H1 (cell line): ENCODE measurements around the gene TMTC4. TPM values are rescaled to one million over a fixed set of nuclear protein-coding genes. Genes with fewer than 3 reads are reported as not detected.

Source experiments
- CTCF ChIA-PET: fragments of 300-600 bp; sonication (Branson Sonifier 250); formaldehyde crosslinking; loops from one replicate; lab custom pipeline; 2021; ENCODE audit not compliant: partially characterized antibody; lab: Charles Lee
- POLR2A ChIA-PET: fragments of 300-600 bp; sonication (Branson Sonifier 250); formaldehyde crosslinking; loops from one replicate; lab custom pipeline; 2021; ENCODE audit warnings: inconsistent platforms; ENCODE audit not compliant: partially characterized antibody; lab: Charles Lee
- DNase-seq, 2 experiments: peaks; one replicate each; pipeline versions ENCODE4 v3.0.0 to v3.0.0-alpha.2; 2010 to 2022; ENCODE audit warnings: low spot score in 2 of 2, low read depth in 1 of 2, mixed read lengths in 1 of 2
- FAIRE-seq: peaks from 2 replicates; lab custom pipeline; 2011; peaks lifted over from hg19 to GRCh38; lab: Jason Lieb, UNC
- H2AFZ ChIP-seq: 2 replicates; pipeline ENCODE4 v1.8.1; 2012; ENCODE audit warnings: low read length, inconsistent platforms
- H2AK5ac ChIP-seq: 2 replicates; pipeline ENCODE4 v1.6.1; 2013; ENCODE audit warnings: low read depth, low read length
- H2BK120ac ChIP-seq: replicated peaks from 2 replicates; pipeline ENCODE3; 2013; ENCODE audit warnings: low read depth, low read length, inconsistent platforms
- H2BK12ac ChIP-seq: 2 replicates; pipeline ENCODE4 v1.6.1; 2013; ENCODE audit warnings: low read depth, low read length
- H2BK15ac ChIP-seq: 2 replicates; pipeline ENCODE4 v1.6.1; 2013; ENCODE audit warnings: low read length
- H2BK20ac ChIP-seq: 2 replicates; pipeline ENCODE4 v1.6.1; 2013; ENCODE audit warnings: low read length
- H2BK5ac ChIP-seq: 2 replicates; pipeline ENCODE4 v1.6.1; 2013; ENCODE audit warnings: low read depth, low read length
- H3K14ac ChIP-seq: 2 replicates; pipeline ENCODE4 v1.6.1; 2013; ENCODE audit warnings: inconsistent platforms; ENCODE audit not compliant: insufficient read length
- H3K18ac ChIP-seq: 2 replicates; pipeline ENCODE4 v1.6.1; 2013; ENCODE audit warnings: low read length; ENCODE audit errors: extremely low read depth
- H3K23ac ChIP-seq: 2 replicates; pipeline ENCODE4 v1.6.1; 2013; ENCODE audit warnings: inconsistent platforms; ENCODE audit not compliant: insufficient read length
- H3K23me2 ChIP-seq: 2 replicates; pipeline ENCODE4 v1.6.1; 2013; ENCODE audit warnings: low read depth, low read length
- H3K27ac ChIP-seq: 2 replicates; pipeline ENCODE4 v1.6.1; 2011; ENCODE audit warnings: low read depth, low read length, inconsistent platforms
- H3K27me3 ChIP-seq, 4 experiments: replicated peaks in 1 of 4; 1 replicate in 1 of 4; 2 replicates in 3 of 4; pipeline versions ENCODE4 v1.6.1 to v1.8.1; 2011 to 2013; ENCODE audit warnings: low read length in 3 of 4, mild to moderate bottlenecking in 3 of 4, inconsistent platforms in 2 of 4, mixed read lengths in 2 of 4, moderate library complexity in 1 of 4; ENCODE audit not compliant: control insufficient read depth in 3 of 4, insufficient read depth in 3 of 4; ENCODE audit errors: extremely low read depth in 1 of 4
- H3K36me3 ChIP-seq, 4 experiments: 2 replicates each; pipeline versions ENCODE4 v1.6.1 to v1.8.1; 2011 to 2013; ENCODE audit warnings: mild to moderate bottlenecking in 4 of 4, low read length in 3 of 4, moderate library complexity in 2 of 4, control low read depth in 1 of 4, inconsistent platforms in 1 of 4; ENCODE audit not compliant: insufficient read depth in 4 of 4, control insufficient read depth in 2 of 4
- H3K4ac ChIP-seq: replicated peaks from 2 replicates; pipeline ENCODE3; 2013; ENCODE audit warnings: low read length, low read depth, mixed read lengths, inconsistent platforms; ENCODE audit not compliant: insufficient read length
- H3K4me1 ChIP-seq, 4 experiments: replicated peaks in 1 of 4; 1 replicate in 1 of 4; 2 replicates in 3 of 4; pipeline versions ENCODE4 v1.6.1 to v1.8.1; 2011 to 2013; ENCODE audit warnings: low read length in 3 of 4, inconsistent platforms in 2 of 4, mixed read lengths in 1 of 4; ENCODE audit not compliant: insufficient read depth in 4 of 4, control insufficient read depth in 3 of 4
- H3K4me2 ChIP-seq, 2 experiments: 2 replicates each; pipeline versions ENCODE4 v1.6.1 to v1.8.1; 2011 to 2013; ENCODE audit warnings: low read depth in 2 of 2, low read length in 2 of 2, control low read depth in 1 of 2, inconsistent platforms in 1 of 2, mild to moderate bottlenecking in 1 of 2; ENCODE audit not compliant: insufficient read depth in 1 of 2
- H3K4me3 ChIP-seq, 4 experiments: fragments of 200-600, 300-600 bp in 1 of 4; sonication (generic), shearing (Covaris generic), sonication (Bioruptor Twin) in 1 of 4; 2 replicates each; pipeline versions ENCODE4 v1.5.1 to v1.8.1; 2011 to 2016; ENCODE audit warnings: low read length in 4 of 4, low read depth in 3 of 4, control low read depth in 2 of 4, inconsistent platforms in 2 of 4, mild to moderate bottlenecking in 2 of 4, mixed read lengths in 1 of 4, moderate library complexity in 1 of 4; ENCODE audit not compliant: insufficient read depth in 2 of 4; ENCODE audit errors: extremely low read depth in 1 of 4
- H3K56ac ChIP-seq: replicated peaks from 2 replicates; pipeline ENCODE3; 2013; ENCODE audit warnings: low read depth, mild to moderate bottlenecking, mixed read lengths, low read length, inconsistent platforms; ENCODE audit not compliant: insufficient read length
- H3K79me1 ChIP-seq: 2 replicates; pipeline ENCODE4 v1.6.1; 2013; ENCODE audit warnings: low read depth, low read length, control low read depth
- H3K79me2 ChIP-seq, 2 experiments: 2 replicates each; pipeline versions ENCODE4 v1.6.1 to v1.8.1; 2012 to 2013; ENCODE audit warnings: low read length in 2 of 2, mild to moderate bottlenecking in 2 of 2, inconsistent platforms in 1 of 2; ENCODE audit not compliant: insufficient read depth in 2 of 2, control insufficient read depth in 1 of 2
- H3K9ac ChIP-seq, 4 experiments: replicated peaks in 1 of 4; 1 replicate in 1 of 4; 2 replicates in 3 of 4; pipeline versions ENCODE4 v1.6.1 to v1.8.1; 2011 to 2013; ENCODE audit warnings: low read depth in 3 of 4, low read length in 3 of 4, control low read depth in 2 of 4, mild to moderate bottlenecking in 2 of 4, moderate library complexity in 2 of 4, inconsistent platforms in 1 of 4; ENCODE audit errors: extremely low read depth in 1 of 4
- H3K9me3 ChIP-seq, 2 experiments: 2 replicates each; pipeline versions ENCODE4 v1.6.1 to v1.8.1; 2012 to 2013; ENCODE audit warnings: mild to moderate bottlenecking in 2 of 2, moderate library complexity in 2 of 2, control low read depth in 1 of 2, inconsistent platforms in 1 of 2, low read depth in 1 of 2, low read length in 1 of 2, mixed read lengths in 1 of 2; ENCODE audit not compliant: insufficient read depth in 2 of 2
- H4K20me1 ChIP-seq, 2 experiments: replicated peaks in 1 of 2; 2 replicates each; pipeline versions ENCODE3 to v1.8.1; 2011 to 2013; ENCODE audit warnings: inconsistent platforms in 2 of 2, low read length in 2 of 2, mild to moderate bottlenecking in 1 of 2; ENCODE audit not compliant: insufficient read depth in 2 of 2, control insufficient read depth in 1 of 2
- H4K5ac ChIP-seq: 2 replicates; pipeline ENCODE4 v1.6.1; 2013; ENCODE audit warnings: low read length, low read depth, mixed read lengths, inconsistent platforms; ENCODE audit not compliant: insufficient read length
- H4K8ac ChIP-seq: 2 replicates; pipeline ENCODE4 v1.8.0; 2013; ENCODE audit warnings: mild to moderate bottlenecking, moderate library complexity, low read length, inconsistent platforms; ENCODE audit not compliant: insufficient read depth; ENCODE audit errors: extremely low read depth
- H4K91ac ChIP-seq: replicated peaks from 2 replicates; pipeline ENCODE3; 2013; ENCODE audit warnings: low read length, mixed read lengths, inconsistent platforms; ENCODE audit not compliant: insufficient read length
- E2F6 ChIP-seq: IDR thresholded peaks from 2 replicates; pipeline ENCODE4 v1.6.1; 2012; ENCODE audit warnings: inconsistent platforms
- JUN ChIP-seq: IDR thresholded peaks from 2 replicates; pipeline ENCODE4 v1.6.1; 2011; ENCODE audit warnings: low read depth, mild to moderate bottlenecking, improper control_type of control experiment, low read length
- JUND ChIP-seq: IDR thresholded peaks from 2 replicates; pipeline ENCODE4 v1.6.1; 2011; ENCODE audit warnings: mild to moderate bottlenecking, improper control_type of control experiment, low read length
- RFX5 ChIP-seq: IDR thresholded peaks from 2 replicates; pipeline ENCODE4 v1.6.1; 2011; ENCODE audit warnings: low read depth, low read length, improper control_type of control experiment, borderline replicate concordance
- SAP30 ChIP-seq: fragments of 300-600 bp; sonication (generic); IDR thresholded peaks from 2 replicates; pipeline ENCODE4 v1.7.1; 2012; ENCODE audit warnings: low read length, moderate library complexity, mild to moderate bottlenecking, inconsistent platforms; ENCODE audit not compliant: insufficient read depth, insufficient replicate concordance
- SIN3A ChIP-seq, 2 experiments: IDR thresholded peaks in 1 of 2; conservative IDR thresholded peaks in 1 of 2; 2 replicates each; pipeline ENCODE4 v1.6.1; 2011 to 2012; ENCODE audit warnings: low read length in 2 of 2, improper control_type of control experiment in 1 of 2, low read depth in 1 of 2, mild to moderate bottlenecking in 1 of 2
- TCF12 ChIP-seq: IDR thresholded peaks from 2 replicates; pipeline ENCODE4 v1.6.1; 2011; ENCODE audit warnings: low read depth, mild to moderate bottlenecking, low read length
- WGBS, 2 experiments: shearing (Covaris generic) in 1 of 2; methylation state at CpG; one replicate each; pipeline versions ENCODE4 v1.1.6 to v1.1.7; 2013 to 2015; ENCODE audit warnings: low lambda C conversion rate in 2 of 2, mixed read lengths in 2 of 2, inconsistent platforms in 1 of 2, low coverage in 1 of 2, missing lambda C conversion rate in 1 of 2; ENCODE audit not compliant: insufficient replicate concordance in 2 of 2, insufficient coverage in 1 of 2, insufficient read length in 1 of 2; ENCODE audit errors: extremely low coverage in 1 of 2, missing lambda C conversion rate in 1 of 2; 5-methylcytosine and 5-hydroxymethylcytosine counted together
- polyA plus RNA-seq, 7 experiments: library from polyadenylated mRNA; depleted of rRNA in 3 of 7; stranded (reverse) in 5 of 7; unstranded in 2 of 7; fragments of >200 nt in 5 of 7; fragments of 200-250 nt in 2 of 7; gene quantifications; 1 replicate in 5 of 7; 2 replicates in 1 of 7; 4 replicates in 1 of 7; pipeline versions ENCODE4 v1.2.1 to v1.2.3, GENCODE V29; 2011 to 2013; ENCODE audit warnings: missing spikeins in 2 of 7, mixed read lengths in 2 of 7
- total RNA-seq: library from RNA; stranded (reverse); fragmentation: NEBNext Ultra II Directional; extraction: Animal tissue kit (Norgen Biotek cat#: 25700); gene quantifications from 2 replicates; pipeline ENCODE4 v1.2.1, GENCODE V29; 2021

The TMTC4 gene
- total and polyA plus RNA-seq, 2 of the 8 experiments (the other 6 are each of a cell fraction or from before 2014, with no cell fraction given): 26.3 to 42.6 TPM

GRCh38 chr13:100613031-100613430 lies 61.6 kb downstream of the TMTC4 start:
- POLR2A ChIA-PET: no interaction called here
- no peak overlapping the region for H2AFZ ChIP-seq
- no peak overlapping the region for H3K4me2 ChIP-seq
- WGBS, 2 experiments: 89% methylated on average over 5 of the region's 5 CpGs; no CpG with 5 or more reads in 1 of the 2 experiments
- no peak for TF ChIP-seq JUND
- no peak for TF ChIP-seq RFX5
- no peak for TF ChIP-seq SAP30
- no peak for TF ChIP-seq JUN
- no peak for TF ChIP-seq SIN3A (conservative IDR thresholded peaks at IDR 0.05 in 1 of 2, IDR thresholded peaks at IDR 0.05 in 1 of 2; ENCODE audit: low read depth in 1 of 2, low read length in 2 of 2)
- TF ChIP-seq E2F6: no peak
- TF ChIP-seq TCF12: no peak
- no peaks in the 10 kb centered on the region for H3K27me3 ChIP-seq
- H3K4ac ChIP-seq: no peak overlapping the region
- no peaks in the 10 kb centered on the region for H3K4me1 ChIP-seq
- H3K23ac ChIP-seq: no peak overlapping the region
- no peak overlapping the region for H2BK120ac ChIP-seq
- no peak overlapping the region for H3K14ac ChIP-seq
- H3K18ac ChIP-seq: no peak overlapping the region
- H4K20me1 ChIP-seq: no peaks in the 10 kb centered on the region
- H3K79me1 ChIP-seq: no peaks in the 10 kb centered on the region
- H3K56ac ChIP-seq: no peak overlapping the region
- H2BK20ac ChIP-seq: no peak overlapping the region
- no peak overlapping the region for H3K27ac ChIP-seq
- H3K36me3 ChIP-seq: peaks cover 0 to 4% (median under 1%) of the 10 kb centered on the region in 4 experiments; a peak in 4 of 8 replicates
- H2AK5ac ChIP-seq: no peak overlapping the region
- no peak overlapping the region for H2BK12ac ChIP-seq
- no peak for DNase-seq
- no peaks in the 10 kb centered on the region for H3K23me2 ChIP-seq
- no peak overlapping the region for H3K9ac ChIP-seq
- no peak overlapping the region for H2BK15ac ChIP-seq
- no peaks in the 10 kb centered on the region for H3K79me2 ChIP-seq
- H4K8ac ChIP-seq: no peak overlapping the region
- H3K4me3 ChIP-seq: no peak overlapping the region
- H3K9me3 ChIP-seq: peaks cover 5 to 12% of the 10 kb centered on the region in 2 experiments; a peak in 2 of 4 replicates
- FAIRE-seq: no peak
- no peak overlapping the region for H4K5ac ChIP-seq
- CTCF ChIA-PET: no interaction called here
- H2BK5ac ChIP-seq: no peak overlapping the region
- H4K91ac ChIP-seq: no peak overlapping the region
